K562 (cell line): ENCODE results near the gene HSPA1L. TPM values are rescaled to one million over a fixed set of nuclear protein-coding genes. Genes with fewer than 3 reads are reported as not detected.
A peak's percentile ranks its signal among the peaks of the same experiment; 100 is the strongest.

Experiments
- ATF1 ChIP-seq, 2 experiments: fragments of 450-650 bp in 1 of 2; IDR thresholded peaks; 2 replicates each; pipeline ENCODE4 v1.6.1; 2016; ENCODE audit warnings: missing compliant biosample characterization in 1 of 2, missing genetic modification characterization in 1 of 2
- CC2D1A ChIP-seq: fragments of 450-650 bp; IDR thresholded peaks from 2 replicates; pipeline ENCODE4 v1.6.1; 2017; ENCODE audit warnings: mild to moderate bottlenecking
- COPS2 ChIP-seq: fragments of 450-650 bp; conservative IDR thresholded peaks from 2 replicates; pipeline ENCODE4 v1.6.1; 2016; ENCODE audit warnings: mild to moderate bottlenecking, moderate library complexity
- DACH1 ChIP-seq: fragments of 450-650 bp; IDR thresholded peaks from 2 replicates; pipeline ENCODE4 v1.6.1; 2018; ENCODE audit not compliant: partially characterized antibody
- EP400 ChIP-seq: fragments of 450-650 bp; IDR thresholded peaks from 2 replicates; pipeline ENCODE4 v1.6.1; 2017; ENCODE audit warnings: antibody characterized with exemption, mild to moderate bottlenecking, moderate library complexity
- FOXA3 ChIP-seq, 2 experiments: fragments of 450-650 bp in 1 of 2; sonication (generic) in 1 of 2; formaldehyde crosslinking; IDR thresholded peaks in 1 of 2; conservative IDR thresholded peaks in 1 of 2; 2 replicates each; pipeline versions ENCODE4 v1.4.0 to v1.8.0; 2020 to 2022; ENCODE audit warnings: mild to moderate bottlenecking in 2 of 2, missing genetic modification reagents in 1 of 2
- MEF2A ChIP-seq: IDR thresholded peaks from 2 replicates; pipeline ENCODE4 v1.6.1; 2011; ENCODE audit warnings: low read depth, mild to moderate bottlenecking, low read length, moderate library complexity; ENCODE audit not compliant: control insufficient read depth
- NKRF ChIP-seq: fragments of 450-650 bp; IDR thresholded peaks from 2 replicates; pipeline ENCODE4 v1.6.1; 2016; ENCODE audit warnings: borderline replicate concordance
- OTX1 ChIP-seq: fragments of 450-650 bp; formaldehyde crosslinking; IDR thresholded peaks from 2 replicates; pipeline ENCODE4 v1.4.0; 2022; ENCODE audit warnings: mild to moderate bottlenecking
- PCBP1 ChIP-seq: fragments of 200-400 bp; formaldehyde crosslinking; IDR thresholded peaks from 2 replicates; pipeline ENCODE4 v1.6.1; 2018; ENCODE audit warnings: mild to moderate bottlenecking, low read depth, low read length; ENCODE audit not compliant: poor library complexity, severe bottlenecking
- PHF20 ChIP-seq: fragments of 450-650 bp; IDR thresholded peaks from 2 replicates; pipeline ENCODE4 v1.6.1; 2018; ENCODE audit not compliant: partially characterized antibody
- SMARCA4 ChIP-seq: fragments of 450-650 bp; IDR thresholded peaks from 2 replicates; pipeline ENCODE4 v1.6.1; 2016
- STAG1 ChIP-seq: sonication (generic); formaldehyde crosslinking; IDR thresholded peaks from 2 replicates; pipeline ENCODE4 v1.5.0; 2020; ENCODE audit warnings: missing genetic modification reagents, borderline replicate concordance
- ZBTB5 ChIP-seq: fragments of 450-650 bp; IDR thresholded peaks from 2 replicates; pipeline ENCODE4 v1.6.1; 2017; ENCODE audit warnings: antibody characterized with exemption
- ZEB2 ChIP-seq: fragments of 450-650 bp; IDR thresholded peaks from 2 replicates; pipeline ENCODE4 v1.6.1; 2016
- ZNF23 ChIP-seq: fragments of 250-450 bp; sonication (Bioruptor Pico); IDR thresholded peaks from 2 replicates; pipeline ENCODE4 v1.4.0; 2020; ENCODE audit warnings: mild to moderate bottlenecking
- polyA plus RNA-seq, 8 experiments: library from polyadenylated mRNA; depleted of rRNA in 4 of 8; stranded (reverse) in 5 of 8; unstranded in 3 of 8; fragments of >200 nt; fragmentation: Nextera tagmentation in 2 of 8; fragmentation: Illumina TruSeq in 1 of 8; extraction: Ambion mirVana in 2 of 8; extraction: Trizol in 1 of 8; gene quantifications; 2 replicates each; pipeline versions ENCODE4 v1.2.1 to v1.2.3, GENCODE V29; 2011 to 2014; ENCODE audit warnings: inconsistent platforms in 1 of 8, missing spikeins in 1 of 8
- total RNA-seq, 7 experiments: library from RNA; depleted of rRNA in 6 of 7; stranded (reverse); fragments of >200 nt in 6 of 7; fragmentation: Illumina TruSeq in 2 of 7; extraction: Trizol in 2 of 7; gene quantifications; 2 replicates each; pipeline versions ENCODE4 v1.2.1 to v1.2.3, GENCODE V29; 2011 to 2021; ENCODE audit warnings: low replicate concordance in 1 of 7
- TF ChIP-seq, protein P1 (sequence below), 2 experiments: fragments of 450-650 bp in 1 of 2; sonication (generic) in 1 of 2; formaldehyde crosslinking in 1 of 2; IDR thresholded peaks in 1 of 2; conservative IDR thresholded peaks in 1 of 2; 2 replicates each; pipeline versions ENCODE4 v1.6.1 to v1.8.1; 2016 to 2023; ENCODE audit warnings: mild to moderate bottlenecking in 2 of 2, moderate library complexity in 2 of 2, inconsistent platforms in 1 of 2, missing genetic modification reagents in 1 of 2
- TF ChIP-seq, protein P2 (sequence below): fragments of 450-650 bp; IDR thresholded peaks from 2 replicates; pipeline ENCODE4 v1.6.1; 2014; ENCODE audit warnings: low read depth, mild to moderate bottlenecking, moderate library complexity, borderline replicate concordance
- TF ChIP-seq, protein P3 (sequence below): IDR thresholded peaks from 2 replicates; pipeline ENCODE4 v1.6.1; 2016; ENCODE audit warnings: missing genetic modification characterization, missing compliant biosample characterization

HSPA1L gene
- total and polyA plus RNA-seq, 9 of the 15 experiments (the other 6 are each of a cell fraction or from before 2014, with no cell fraction given), result 0.14 to 2.1 (median 1.3) TPM

DNA sequence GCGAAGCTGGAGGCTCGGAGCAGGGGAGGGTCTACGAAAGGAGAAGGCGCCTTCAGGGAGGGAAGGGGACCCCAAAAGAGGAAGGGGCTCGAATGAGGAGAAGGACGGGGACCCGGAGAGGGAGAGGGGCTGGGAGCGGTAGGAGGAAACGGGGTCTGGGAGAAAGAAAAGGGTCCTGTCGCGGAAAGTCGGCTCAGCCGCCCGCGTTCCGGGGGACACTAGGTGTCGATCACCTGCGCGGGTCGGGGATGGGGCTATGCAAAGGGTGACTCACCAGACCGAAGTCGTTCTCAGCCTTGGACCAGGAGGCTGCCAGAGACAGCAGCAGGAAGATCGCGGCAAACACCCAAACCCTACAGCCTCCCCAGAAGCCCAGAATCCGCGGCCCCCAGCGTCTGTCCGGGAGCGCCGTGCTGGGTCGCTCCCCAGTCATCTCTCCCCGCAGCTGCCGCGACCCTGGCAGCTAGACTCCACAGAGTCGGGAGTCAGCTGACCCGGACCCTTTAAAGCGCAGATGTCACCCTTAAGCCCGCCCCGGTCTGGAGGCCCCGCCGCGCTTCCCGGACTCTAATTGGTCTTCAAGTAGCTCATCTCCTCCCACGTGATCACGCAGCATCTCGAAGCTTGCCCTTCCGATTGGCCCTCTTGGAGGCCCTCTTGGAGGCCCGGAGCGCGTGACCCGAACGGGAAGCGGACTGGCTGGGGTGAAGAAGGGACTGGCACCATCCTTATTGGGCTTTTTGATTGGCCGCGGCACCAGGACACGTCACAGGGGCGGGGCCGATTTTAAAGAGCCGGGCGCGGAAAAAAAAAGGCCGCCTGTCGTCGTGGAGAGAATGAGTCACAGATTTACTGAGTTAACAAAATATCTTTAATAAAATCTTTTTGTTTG lies 47.5 kb upstream of the HSPA1L start, which contains the start of gene NEU1 (continued):
- 0 out of 2 replicates have a peak, but pooled peaks have one; percentile 33 for TF ChIP-seq ZBTB5
- TF ChIP-seq SMARCA4, result peak; percentile 60
- TF ChIP-seq, protein P1, sequence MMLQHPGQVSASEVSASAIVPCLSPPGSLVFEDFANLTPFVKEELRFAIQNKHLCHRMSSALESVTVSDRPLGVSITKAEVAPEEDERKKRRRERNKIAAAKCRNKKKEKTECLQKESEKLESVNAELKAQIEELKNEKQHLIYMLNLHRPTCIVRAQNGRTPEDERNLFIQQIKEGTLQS (IDR thresholded peaks at IDR 0.05), result peak; percentile 92
- TF ChIP-seq, protein P1 (CRISPR knock-in tag; conservative IDR thresholded peaks at IDR 0.05), result no peak; the same call in 1 of the 2 replicates
- peak; percentile 68 for TF ChIP-seq PHF20
- peak; percentile 83 for TF ChIP-seq EP400
- TF ChIP-seq COPS2, result no peak
- TF ChIP-seq, protein P2, sequence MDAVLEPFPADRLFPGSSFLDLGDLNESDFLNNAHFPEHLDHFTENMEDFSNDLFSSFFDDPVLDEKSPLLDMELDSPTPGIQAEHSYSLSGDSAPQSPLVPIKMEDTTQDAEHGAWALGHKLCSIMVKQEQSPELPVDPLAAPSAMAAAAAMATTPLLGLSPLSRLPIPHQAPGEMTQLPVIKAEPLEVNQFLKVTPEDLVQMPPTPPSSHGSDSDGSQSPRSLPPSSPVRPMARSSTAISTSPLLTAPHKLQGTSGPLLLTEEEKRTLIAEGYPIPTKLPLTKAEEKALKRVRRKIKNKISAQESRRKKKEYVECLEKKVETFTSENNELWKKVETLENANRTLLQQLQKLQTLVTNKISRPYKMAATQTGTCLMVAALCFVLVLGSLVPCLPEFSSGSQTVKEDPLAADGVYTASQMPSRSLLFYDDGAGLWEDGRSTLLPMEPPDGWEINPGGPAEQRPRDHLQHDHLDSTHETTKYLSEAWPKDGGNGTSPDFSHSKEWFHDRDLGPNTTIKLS, result peak; percentile 49; the same call in 1 of the 2 replicates
- TF ChIP-seq NKRF, result peak; percentile 100
- TF ChIP-seq ZEB2, result peak; percentile 85
- no peak for TF ChIP-seq FOXA3 (CRISPR knock-in tag; conservative IDR thresholded peaks at IDR 0.05 in 1 of 2, IDR thresholded peaks at IDR 0.05 in 1 of 2)
- TF ChIP-seq MEF2A, result no peak
- no peak for TF ChIP-seq STAG1 (CRISPR knock-in tag)
- 0 out of 2 replicates have a peak, but pooled peaks have one; percentile 13 for TF ChIP-seq CC2D1A
- peak; percentile 94 for TF ChIP-seq OTX1 (CRISPR knock-in tag)
- TF ChIP-seq, protein P3, sequence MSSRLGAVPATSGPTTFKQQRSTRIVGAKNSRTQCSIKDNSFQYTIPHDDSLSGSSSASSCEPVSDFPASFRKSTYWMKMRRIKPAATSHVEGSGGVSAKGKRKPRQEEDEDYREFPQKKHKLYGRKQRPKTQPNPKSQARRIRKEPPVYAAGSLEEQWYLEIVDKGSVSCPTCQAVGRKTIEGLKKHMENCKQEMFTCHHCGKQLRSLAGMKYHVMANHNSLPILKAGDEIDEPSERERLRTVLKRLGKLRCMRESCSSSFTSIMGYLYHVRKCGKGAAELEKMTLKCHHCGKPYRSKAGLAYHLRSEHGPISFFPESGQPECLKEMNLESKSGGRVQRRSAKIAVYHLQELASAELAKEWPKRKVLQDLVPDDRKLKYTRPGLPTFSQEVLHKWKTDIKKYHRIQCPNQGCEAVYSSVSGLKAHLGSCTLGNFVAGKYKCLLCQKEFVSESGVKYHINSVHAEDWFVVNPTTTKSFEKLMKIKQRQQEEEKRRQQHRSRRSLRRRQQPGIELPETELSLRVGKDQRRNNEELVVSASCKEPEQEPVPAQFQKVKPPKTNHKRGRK (tag), result peak; percentile 72
- peak; percentile 68; the same call in 1 of the 2 replicates for TF ChIP-seq ZNF23 (CRISPR knock-in tag)
- TF ChIP-seq PCBP1, result peak; percentile 85
- peak; percentile 59 for TF ChIP-seq ATF1 (CRISPR knock-in tag; IDR thresholded peaks at IDR 0.05)
- peak; percentile 98 for TF ChIP-seq ATF1 (tag; IDR thresholded peaks at IDR 0.05)
- TF ChIP-seq DACH1, result peak; percentile 97
